Adrenal gland (tissue), 12 donors: ENCODE data around the gene PGD. TPM values are rescaled to one million over a fixed set of nuclear protein-coding genes. Genes with fewer than 3 reads are reported as not detected.
A peak's percentile ranks its signal among the peaks of the same experiment; 100 is the strongest.

Experiments used
- DNase-seq, 7 donors: peaks; one replicate each; pipeline ENCODE4 v3.0.0-alpha.2; 2019 to 2020
- H3K27ac ChIP-seq, 5 donors: fragments of 200-600 bp; sonication (generic) in 4 of 5; 1 replicate in 3 of 5; 2 replicates in 2 of 5; pipeline versions ENCODE4 v1.5.1 to v1.8.0; 2016 to 2020; ENCODE audit warnings: mild to moderate bottlenecking in 1 of 5
- H3K27me3 ChIP-seq: fragments of 200-600 bp; 2 replicates; pipeline ENCODE4 v1.8.0; 2021
- H3K36me3 ChIP-seq, 2 donors: fragments of 200-600 bp; replicated peaks in 1 of 2; 1 replicate in 1 of 2; 2 replicates in 1 of 2; pipeline versions ENCODE4 v1.5.1 to v1.8.0; 2018 to 2022
- H3K4me1 ChIP-seq, 2 donors: fragments of 200-600 bp; replicated peaks in 1 of 2; 1 replicate in 1 of 2; 2 replicates in 1 of 2; pipeline versions ENCODE4 v1.5.1 to v1.8.0; 2018 to 2021
- H3K4me3 ChIP-seq, 4 donors: fragments of 200-600 bp; sonication (generic) in 3 of 4; one replicate each; pipeline ENCODE4 v1.5.1; 2016 to 2018
- H3K9me3 ChIP-seq, 3 donors: fragments of 200-600 bp; sonication (generic) in 1 of 3; replicated peaks in 1 of 3; 1 replicate in 2 of 3; 2 replicates in 1 of 3; pipeline versions ENCODE4 v1.5.1 to v1.8.0; 2016 to 2021
- POLR2A ChIP-seq, 2 donors: fragments of 450-650 bp; IDR thresholded peaks; one replicate each; pipeline ENCODE4 v1.6.1; 2017; ENCODE audit warnings: antibody characterized with exemption in 2 of 2, mild to moderate bottlenecking in 2 of 2, moderate library complexity in 1 of 2
- WGBS, 4 donors: extraction: QIAGEN DNeasy Blood & Tissue Kit in 2 of 4; methylation state at CpG; one replicate each; pipeline versions ENCODE4 v1.1.5 to v1.1.7; 2013 to 2017; 5-methylcytosine and 5-hydroxymethylcytosine counted together
- intact Hi-C, 2 donors: fragments of 100-400 bp; cut with DNase I; formaldehyde crosslinking; loops; one replicate each; pipeline versions ENCODE4 v1.14.1 to v1.15.0; 2022 to 2023
- polyA plus RNA-seq, 3 donors: library from polyadenylated mRNA; stranded (reverse); fragments of 200-250 nt in 2 of 3; fragments of 350-450 nt in 1 of 3; fragmentation: Illumina TruSeq in 1 of 3; extraction: RNeasy Lipid Tissue Mini Kit (QIAGEN cat#74804) in 1 of 3; gene quantifications; one replicate each; pipeline ENCODE4 v1.2.3, GENCODE V29; 2013 to 2014
- total RNA-seq, 9 donors: library from RNA; depleted of rRNA in 4 of 9; stranded (reverse); fragments of >200 nt in 4 of 9; fragments of 120-200 nt in 1 of 9; fragmentation: NEBNext Ultra II Directional in 1 of 9; extraction: Animal tissue kit (Norgen Biotek cat#: 25700) in 1 of 9; gene quantifications; one replicate each; pipeline versions ENCODE4 v1.1.0 to v1.2.4, GENCODE V29; 2013 to 2023
- TF ChIP-seq, protein P1 (sequence below), 6 experiments: fragments of 450-650 bp in 4 of 6; fragments of 200-600 bp in 2 of 6; sonication (generic) in 1 of 6; IDR thresholded peaks; 1 replicate in 5 of 6; 2 replicates in 1 of 6; pipeline versions ENCODE4 v1.5.1 to v1.8.0; 2016 to 2021; ENCODE audit warnings: antibody characterized with exemption in 6 of 6, mild to moderate bottlenecking in 2 of 6, moderate library complexity in 1 of 6
- donor health status: healthy with polysubstance abuse.
- donor health status: Bipolar disorder and iron deficiency.
- donor health status: DM: yes; HTN: yes; CAD: no.
- donor health status: DM: no; HTN: no; CAD: no.
- donor health status: DM: no; HTN: no; CAD: no.
- donor health status: DM: yes; HTN: yes; CAD: no.

Gene PGD
- total and polyA plus RNA-seq, 12 donors = 32.2 to 170 (median 84.6) TPM

DNA sequence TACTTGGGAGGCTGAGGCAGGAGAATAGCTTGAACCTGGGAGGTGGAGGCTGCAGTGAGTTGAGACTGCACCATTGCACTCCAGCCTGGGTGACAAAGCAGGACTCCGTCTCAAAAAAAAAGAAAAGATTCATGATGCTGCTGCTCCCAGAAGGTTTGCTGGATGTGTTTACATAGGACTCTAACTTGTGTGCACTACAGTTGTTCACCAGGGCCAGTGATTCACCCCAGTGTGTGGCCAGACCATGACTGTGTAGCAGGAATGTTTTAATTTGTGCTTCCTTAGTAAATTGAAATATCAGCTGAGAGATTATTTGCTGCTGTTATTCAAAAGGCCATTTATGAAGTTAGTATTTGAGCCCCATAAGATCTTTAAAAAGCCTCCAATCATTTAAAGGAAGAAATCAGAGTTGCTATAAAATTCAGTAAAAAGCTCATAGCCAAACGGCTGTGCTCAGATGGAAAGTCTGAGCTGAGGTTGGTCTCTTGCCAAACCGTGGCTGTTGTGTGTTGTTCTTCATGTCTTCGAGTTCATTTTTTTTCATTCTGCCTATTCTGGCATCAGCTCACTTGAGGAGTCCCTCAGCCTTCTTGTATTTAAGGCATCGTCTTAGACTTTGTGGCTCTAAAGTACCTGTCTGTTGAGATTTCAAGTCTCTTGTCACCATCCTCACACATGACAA lies 18.1 kb upstream of the PGD start:
- no peaks in the 10 kb centered on the region for H3K9me3 ChIP-seq
- no peak overlapping the region for H3K4me3 ChIP-seq
- 57 to 75% (median 61%) methylated on average over 5 of the region's 5 CpGs for WGBS, 4 donors
- intact Hi-C loops = no loop called here
- no peaks in the 10 kb centered on the region for H3K27me3 ChIP-seq
- peak overlapping the region in 2 of 5 donors; percentile 9 to 89 for H3K27ac ChIP-seq
- peaks cover 9 to 19% of the 10 kb centered on the region in 2 donors for H3K4me1 ChIP-seq
- TF ChIP-seq POLR2A (IDR thresholded peaks at IDR 0.05) = no peak
- TF ChIP-seq, protein P1, sequence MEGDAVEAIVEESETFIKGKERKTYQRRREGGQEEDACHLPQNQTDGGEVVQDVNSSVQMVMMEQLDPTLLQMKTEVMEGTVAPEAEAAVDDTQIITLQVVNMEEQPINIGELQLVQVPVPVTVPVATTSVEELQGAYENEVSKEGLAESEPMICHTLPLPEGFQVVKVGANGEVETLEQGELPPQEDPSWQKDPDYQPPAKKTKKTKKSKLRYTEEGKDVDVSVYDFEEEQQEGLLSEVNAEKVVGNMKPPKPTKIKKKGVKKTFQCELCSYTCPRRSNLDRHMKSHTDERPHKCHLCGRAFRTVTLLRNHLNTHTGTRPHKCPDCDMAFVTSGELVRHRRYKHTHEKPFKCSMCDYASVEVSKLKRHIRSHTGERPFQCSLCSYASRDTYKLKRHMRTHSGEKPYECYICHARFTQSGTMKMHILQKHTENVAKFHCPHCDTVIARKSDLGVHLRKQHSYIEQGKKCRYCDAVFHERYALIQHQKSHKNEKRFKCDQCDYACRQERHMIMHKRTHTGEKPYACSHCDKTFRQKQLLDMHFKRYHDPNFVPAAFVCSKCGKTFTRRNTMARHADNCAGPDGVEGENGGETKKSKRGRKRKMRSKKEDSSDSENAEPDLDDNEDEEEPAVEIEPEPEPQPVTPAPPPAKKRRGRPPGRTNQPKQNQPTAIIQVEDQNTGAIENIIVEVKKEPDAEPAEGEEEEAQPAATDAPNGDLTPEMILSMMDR (IDR thresholded peaks at IDR 0.05) = no peak
- peaks cover 0 to 16% of the 10 kb centered on the region in 2 donors for H3K36me3 ChIP-seq
- peak in 1 of 7 donors; percentile 61 for DNase-seq

DNA sequence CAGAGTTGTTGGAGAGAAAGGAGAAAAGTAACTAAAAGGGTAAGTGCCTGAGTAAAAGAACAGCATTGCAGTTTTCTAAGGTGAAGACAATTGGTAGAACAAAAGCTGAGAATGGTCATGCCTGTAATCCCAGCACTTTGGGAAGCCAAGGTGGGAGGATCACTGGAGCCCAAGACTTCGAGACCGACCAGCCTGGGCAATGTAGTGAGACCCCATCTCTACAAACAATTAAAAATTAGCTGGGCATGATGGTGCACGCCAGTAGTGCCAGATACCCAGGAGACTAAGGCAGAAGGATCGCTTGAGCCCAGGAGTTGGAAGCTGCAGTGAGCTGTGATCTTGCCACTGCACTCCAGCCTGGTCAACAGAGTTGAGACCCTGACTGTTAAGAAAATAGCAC lies 15.2 kb upstream of the PGD start:
- Histone ChIP-seq H3K36me3 (peaks cover 0 to 6% of the 10 kb centered on the region in 2 donors), H3K27ac (no peak overlapping the region), H3K4me1 (peaks cover 3 to 15% of the 10 kb centered on the region in 2 donors), H3K27me3 (no peaks in the 10 kb centered on the region), H3K9me3 (no peaks in the 10 kb centered on the region), H3K4me3 (no peak overlapping the region)
- TF ChIP-seq, protein P1 (IDR thresholded peaks at IDR 0.05) = no peak
- TF ChIP-seq POLR2A (IDR thresholded peaks at IDR 0.05) = no peak
- intact Hi-C loops = no loop called here
- DNase-seq = no peak
- 82 to 95% (median 89%) methylated on average over 4 of the region's 4 CpGs for WGBS, 4 donors

DNA sequence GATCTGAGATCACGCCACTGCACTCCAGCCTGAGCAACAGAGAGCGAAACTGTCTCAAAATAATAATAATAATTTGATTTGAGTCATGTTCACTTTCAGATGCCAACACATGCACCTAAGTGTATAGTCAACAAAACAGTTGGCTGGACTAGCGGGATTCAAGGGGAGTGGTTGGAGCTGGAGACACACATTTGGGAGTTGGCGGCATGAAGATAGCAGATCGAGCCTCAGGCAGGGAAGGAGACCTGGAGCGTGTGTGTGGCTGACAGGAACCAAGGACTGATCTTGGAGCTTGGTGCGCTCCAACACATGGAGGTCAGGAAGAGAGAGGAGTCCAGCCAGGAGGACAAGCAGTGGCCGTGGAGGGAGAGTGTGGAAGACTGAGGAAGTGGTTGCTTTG lies 14.6 kb upstream of the PGD start:
- TF ChIP-seq POLR2A (IDR thresholded peaks at IDR 0.05) = no peak
- TF ChIP-seq, protein P1 (IDR thresholded peaks at IDR 0.05) = no peak
- H3K27ac ChIP-seq = no peak overlapping the region
- H3K9me3 ChIP-seq = no peaks in the 10 kb centered on the region
- 91 to 97% (median 93%) methylated on average over 7 to 8 of the region's 8 CpGs for WGBS, 4 donors
- H3K27me3 ChIP-seq = no peaks in the 10 kb centered on the region
- intact Hi-C loops = no loop called here
- DNase-seq = no peak
- no peak overlapping the region for H3K4me3 ChIP-seq
- peaks cover 3 to 9% of the 10 kb centered on the region in 2 donors for H3K4me1 ChIP-seq
- H3K36me3 ChIP-seq = peaks cover 0 to 4% of the 10 kb centered on the region in 2 donors

- Histone ChIP-seq H3K4me1 (peaks cover 3 to 6% of the 10 kb centered on the region in 2 donors), H3K27ac (peak overlapping the region in 4 of 5 donors; percentile 11 to 77 (median 60)), H3K27me3 (no peaks in the 10 kb centered on the region), H3K4me3 (no peak overlapping the region), H3K9me3 (no peaks in the 10 kb centered on the region), H3K36me3 (no peaks in the 10 kb centered on the region)
- no peak for DNase-seq
- 77 to 85% (median 83%) methylated on average over 11 to 12 of the region's 12 CpGs for WGBS, 4 donors
- intact Hi-C loops = no loop called here
- TF ChIP-seq POLR2A (IDR thresholded peaks at IDR 0.05) = no peak
- TF ChIP-seq, protein P1 (IDR thresholded peaks at IDR 0.05) = no peak
Observed at GRCh38 chr1:10386761-10387676, 11.8 kb upstream of the PGD start.
